Endothelial cell of hepatic sinusoid (primary cell): ENCODE measurements around the gene KCNG3.
"Not testable (repeated sequence)": the region's sequence is repeated elsewhere in the genome, so short reads cannot be mapped to it uniquely, and the experiment has no call there.

Experiments
- in situ Hi-C: cut with HindIII; loops from 2 replicates; pipeline ENCODE4 v1.10.0; 2017; ENCODE audit warnings: low sequenced_read_pairs

The KCNG3 gene

DNA sequence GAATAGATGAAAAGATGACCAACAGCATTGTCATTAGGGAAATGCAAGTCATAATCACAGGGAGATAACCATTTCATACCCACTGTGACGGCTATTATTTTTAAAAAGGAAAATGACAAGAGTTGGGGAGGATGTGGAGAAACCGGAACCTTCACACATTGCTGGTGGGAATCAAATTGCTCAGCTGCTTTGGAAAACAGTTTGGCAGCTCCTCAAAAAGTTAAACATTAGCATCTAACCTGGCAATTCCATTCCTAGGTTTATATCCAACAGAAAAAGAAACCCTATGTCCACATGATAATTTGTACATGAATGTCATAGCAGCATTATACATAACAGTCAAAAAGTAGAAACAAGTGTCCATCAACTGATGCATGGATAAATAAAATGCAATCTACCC, 58.2 kb downstream of the KCNG3 start:
- in situ Hi-C loops, result no loop called here

DNA sequence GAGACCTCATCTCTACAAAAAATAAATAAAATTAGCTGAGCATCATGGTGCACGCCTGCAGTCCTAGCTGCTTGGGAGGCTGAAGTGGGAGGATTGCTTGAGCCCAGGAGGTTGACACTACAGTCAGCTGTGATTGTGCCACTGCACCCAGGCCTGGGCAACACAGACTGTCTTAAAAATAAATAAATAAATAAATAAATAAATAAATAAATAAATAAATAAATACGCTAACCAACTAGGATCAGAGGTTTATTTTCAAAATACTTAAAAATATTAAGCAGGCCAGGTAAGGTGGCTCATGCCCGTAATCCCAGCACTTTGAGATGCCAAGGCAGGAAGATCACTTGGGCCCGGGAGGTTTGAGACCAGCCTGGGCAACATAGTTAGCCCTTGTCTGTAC, 63.6 kb downstream of the KCNG3 start:
- in situ Hi-C loops, result no loop called here

GRCh38 chr2:42429352-42429751, 64.4 kb downstream of the KCNG3 start:
- in situ Hi-C loops, result no loop called here

DNA sequence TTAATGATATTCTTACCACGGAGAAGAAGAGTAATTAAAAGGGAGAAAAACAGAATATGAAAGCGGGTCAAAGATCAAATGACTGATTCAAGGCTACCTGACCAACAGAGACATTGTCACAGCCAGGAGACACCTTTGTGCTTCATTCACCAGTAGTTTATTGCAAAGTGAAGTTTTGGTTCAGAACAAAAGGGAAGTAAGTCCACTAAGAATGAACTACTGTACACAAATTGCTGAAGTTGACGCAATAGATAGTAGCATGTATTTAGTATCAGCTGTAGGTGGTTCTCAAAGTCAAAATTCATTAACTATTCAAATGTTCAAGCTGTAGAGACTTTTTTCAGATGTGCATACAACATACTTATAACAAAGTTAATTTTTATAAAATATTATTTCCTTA, 68.1 kb downstream of the KCNG3 start:
- in situ Hi-C loops, result no loop called here

- in situ Hi-C loops, result no loop called here
Measured at GRCh38 chr2:42424033-42424432, 69.7 kb downstream of the KCNG3 start.

GRCh38 chr2:42421601-42422239, 72.1 kb downstream of the KCNG3 start:
- in situ Hi-C loops, result no loop called here

GRCh38 chr2:42421157-42421485, 72.7 kb downstream of the KCNG3 start:
- in situ Hi-C loops, result no loop called here

GRCh38 chr2:42414648-42415047, 79.1 kb downstream of the KCNG3 start:
- in situ Hi-C loops, result no loop called here

GRCh38 chr2:42414158-42414557, 79.6 kb downstream of the KCNG3 start:
- in situ Hi-C loops, result no loop called here

DNA sequence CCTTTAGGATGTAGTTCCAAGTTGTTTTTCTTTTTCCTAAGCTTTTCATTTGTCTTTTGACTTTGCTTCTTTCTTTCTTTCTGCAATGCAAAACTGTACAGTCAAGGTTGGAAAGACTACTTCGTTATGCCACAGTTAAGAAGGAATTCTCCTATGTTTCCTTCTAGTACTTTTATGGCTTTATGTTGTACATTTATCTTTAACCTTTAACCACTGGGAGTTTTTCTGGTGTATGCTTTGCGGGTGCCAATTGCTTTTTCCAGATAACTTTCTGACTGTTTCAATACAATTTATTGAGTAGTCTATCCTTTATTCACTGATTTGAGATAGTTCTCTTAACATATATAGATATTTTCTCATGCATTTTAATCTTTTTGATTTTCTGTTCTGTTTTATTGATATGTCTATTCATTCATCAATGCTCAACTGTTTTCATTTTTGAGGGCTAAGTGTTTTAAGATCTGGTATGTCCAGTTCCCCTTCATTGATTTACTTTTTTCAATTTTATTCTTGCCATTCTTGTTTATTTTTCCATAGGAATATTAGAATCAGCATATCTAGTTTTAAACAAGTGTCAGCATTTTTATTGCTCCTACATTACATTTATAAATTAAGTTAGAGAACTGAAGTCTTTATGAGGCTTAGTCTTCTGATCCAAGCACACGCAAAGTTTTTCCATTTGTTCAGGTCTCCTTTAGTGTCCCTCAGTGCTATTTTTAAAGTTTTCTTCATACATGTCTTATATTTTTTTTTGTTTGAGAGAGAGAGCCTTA, 82.9 kb downstream of the KCNG3 start:
- in situ Hi-C loops, result no loop called here

DNA sequence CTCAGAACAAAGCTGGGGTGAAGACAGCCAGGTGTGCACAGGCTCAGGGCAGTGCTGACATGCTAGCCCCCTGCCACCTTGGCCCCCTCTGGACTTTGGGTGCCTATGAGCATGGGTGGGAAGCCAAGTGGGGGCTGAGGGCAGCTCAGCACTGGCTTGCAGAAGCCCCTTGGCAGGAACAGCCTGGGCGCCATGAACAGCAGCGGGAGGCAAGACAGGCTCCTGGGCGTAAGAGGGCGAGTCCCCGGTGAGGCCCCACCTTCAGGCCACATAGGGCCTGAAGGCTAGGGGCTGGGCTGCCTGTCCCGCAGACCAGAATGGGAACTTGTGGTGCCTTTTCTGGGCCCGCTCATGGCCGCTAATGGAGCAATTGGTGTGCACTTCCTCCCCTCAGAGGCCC, 85.8 kb downstream of the KCNG3 start:
- in situ Hi-C loops, result no loop called here

- in situ Hi-C loops, result no loop called here
Measured at GRCh38 chr2:42407476-42407875, 86.3 kb downstream of the KCNG3 start.

GRCh38 chr2:42404676-42405075, 89.1 kb downstream of the KCNG3 start:
- in situ Hi-C loops, result no loop called here

DNA sequence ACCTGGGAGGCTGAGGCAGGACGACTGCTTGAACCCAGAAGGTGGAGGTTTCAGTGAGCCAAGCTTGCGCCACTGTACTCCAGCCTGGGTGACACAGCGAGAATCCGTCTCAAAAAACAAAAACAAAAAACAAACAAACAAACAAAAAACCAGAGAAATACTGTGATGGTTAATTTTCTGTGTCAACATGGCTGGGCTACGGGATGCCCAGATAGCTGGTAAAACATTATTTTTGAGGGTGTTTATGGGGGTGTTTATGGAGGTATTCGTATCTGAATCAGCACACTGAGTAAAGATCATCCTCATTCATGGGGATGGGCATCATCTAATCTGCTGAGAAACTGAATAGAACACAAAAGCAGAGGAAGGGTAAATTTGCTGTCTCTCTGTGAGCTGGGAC, 92.0 kb downstream of the KCNG3 start:
- in situ Hi-C loops, result no loop called here

DNA sequence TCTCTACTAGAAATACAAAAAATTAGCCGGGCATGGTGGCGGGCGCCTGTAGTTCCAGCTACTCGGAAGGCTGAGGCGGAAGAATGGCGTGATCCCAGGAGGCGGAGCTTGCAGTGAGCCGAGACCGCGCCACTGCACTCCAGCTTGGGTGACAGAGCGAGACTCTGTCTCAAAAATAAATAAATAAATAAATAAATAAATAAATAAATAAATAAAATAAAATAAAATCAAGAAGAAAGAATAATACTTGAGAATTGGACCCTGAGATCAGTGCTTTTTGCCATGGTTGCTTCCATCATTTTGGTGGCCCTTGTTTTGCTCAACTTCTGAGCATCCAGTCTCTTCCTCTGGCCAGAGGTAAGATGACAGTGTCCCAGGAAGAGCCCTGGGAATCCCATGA, 95.7 kb downstream of the KCNG3 start:
- in situ Hi-C loops, result not testable (repeated sequence)

DNA sequence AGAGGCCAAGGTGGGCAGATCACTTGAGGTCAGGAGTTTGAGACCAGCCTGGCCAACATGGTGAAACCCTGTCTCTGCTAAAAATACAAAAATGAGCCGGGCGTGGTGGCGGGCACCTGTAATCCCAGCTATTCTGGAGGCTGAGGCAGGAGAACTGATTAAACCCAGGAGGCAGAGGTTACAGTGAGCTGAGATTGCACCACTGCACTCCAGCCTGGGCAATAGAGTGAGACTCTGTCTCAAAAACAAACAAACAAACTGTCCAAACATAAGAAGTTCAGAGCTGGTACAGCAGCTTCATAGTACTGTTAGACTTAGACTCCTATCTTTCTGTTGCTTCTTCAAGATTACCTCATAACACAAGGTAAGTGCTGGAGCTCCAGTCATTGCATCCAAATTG, 100.5 kb downstream of the KCNG3 start:
- in situ Hi-C loops, result not testable (repeated sequence)

GRCh38 chr2:42392191-42392590, 101.6 kb downstream of the KCNG3 start:
- in situ Hi-C loops, result no loop called here
